Mesodermal cell (in vitro differentiated cells): ENCODE measurements around the gene PFDN1.

Source experiments
- H3K27ac ChIP-seq: 2 replicates; pipeline ENCODE4 v1.7.0; 2013; ENCODE audit warnings: mild to moderate bottlenecking, low read depth, low read length, moderate library complexity; ENCODE audit not compliant: severe bottlenecking
- H3K36me3 ChIP-seq: 2 replicates; pipeline ENCODE4 v1.7.1; 2013; ENCODE audit warnings: mild to moderate bottlenecking, low read length, moderate library complexity; ENCODE audit not compliant: control insufficient read depth, insufficient read depth
- H3K4me1 ChIP-seq: one replicate; pipeline ENCODE4 v1.7.1; 2013; ENCODE audit warnings: mild to moderate bottlenecking, low read length; ENCODE audit not compliant: insufficient read depth, control insufficient read depth, poor library complexity, severe bottlenecking
- H3K4me3 ChIP-seq: 2 replicates; pipeline ENCODE4 v1.7.0; 2013; ENCODE audit warnings: low read length, control low read depth, mild to moderate bottlenecking; ENCODE audit not compliant: insufficient read depth, poor library complexity, severe bottlenecking; ENCODE audit errors: extremely low read depth
- H3K9me3 ChIP-seq: 2 replicates; pipeline ENCODE4 v1.7.1; 2013; ENCODE audit warnings: mild to moderate bottlenecking, low read length, moderate library complexity; ENCODE audit not compliant: control insufficient read depth
- WGBS, 2 experiments: methylation state at CpG; one replicate each; pipeline ENCODE4 v1.1.5; 2013; ENCODE audit warnings: missing lambda C conversion rate in 2 of 2; ENCODE audit not compliant: insufficient coverage in 2 of 2; 5-methylcytosine and 5-hydroxymethylcytosine counted together

Gene PFDN1

DNA sequence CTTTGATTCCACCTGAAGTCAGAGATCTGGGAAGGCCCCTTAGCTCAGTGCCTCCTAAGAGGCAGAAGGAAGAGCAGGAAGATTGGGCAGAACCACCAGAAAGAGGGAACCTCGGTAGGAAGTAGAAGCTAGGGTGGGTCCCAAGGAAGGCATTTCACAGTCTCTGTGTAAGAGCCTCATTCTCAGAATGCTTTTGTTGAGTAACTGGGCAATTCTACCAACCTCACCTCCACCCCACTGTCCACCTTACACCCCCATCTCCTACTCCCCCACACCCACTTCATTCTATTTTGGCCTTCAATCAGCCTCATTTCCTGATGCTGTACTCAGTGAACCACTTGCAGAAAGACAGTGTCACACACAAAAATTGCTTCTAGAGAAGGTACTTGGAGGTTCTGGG is 40.0 kb upstream of the PFDN1 start:
- no peak overlapping the region for H3K27ac ChIP-seq
- WGBS, 2 experiments, result 67% methylated on average over 1 of the region's 1 CpG; no CpG with 5 or more reads in 1 of the 2 experiments
- peaks cover 37% of the 10 kb centered on the region for H3K4me1 ChIP-seq
- H3K4me3 ChIP-seq, result no peak overlapping the region
- H3K36me3 ChIP-seq, result peaks cover 38% of the 10 kb centered on the region
- no peaks in the 10 kb centered on the region for H3K9me3 ChIP-seq

- Histone ChIP-seq H3K27ac (no peak overlapping the region), H3K9me3 (no peaks in the 10 kb centered on the region), H3K4me1 (peaks cover 38% of the 10 kb centered on the region), H3K36me3 (peaks cover 44% of the 10 kb centered on the region), H3K4me3 (no peak overlapping the region)
- 78 to 100% methylated on average over 1 to 2 of the region's 6 CpGs for WGBS, 2 experiments
Measured at GRCh38 chr5:140342287-140342686, 39.4 kb upstream of the PFDN1 start.

GRCh38 chr5:140341591-140341990 is 38.7 kb upstream of the PFDN1 start:
- WGBS, 2 experiments, result 100% methylated on average over 2 of the region's 5 CpGs
- Histone ChIP-seq H3K36me3 (peaks cover 50% of the 10 kb centered on the region), H3K9me3 (no peaks in the 10 kb centered on the region), H3K4me1 (peaks cover 38% of the 10 kb centered on the region), H3K4me3 (no peak overlapping the region), H3K27ac (no peak overlapping the region)

GRCh38 chr5:140340605-140341121 is 37.8 kb upstream of the PFDN1 start:
- peaks cover 59% of the 10 kb centered on the region for H3K36me3 ChIP-seq
- H3K9me3 ChIP-seq, result no peaks in the 10 kb centered on the region
- peaks cover 38% of the 10 kb centered on the region for H3K4me1 ChIP-seq
- no peak overlapping the region for H3K27ac ChIP-seq
- no peak overlapping the region for H3K4me3 ChIP-seq

DNA sequence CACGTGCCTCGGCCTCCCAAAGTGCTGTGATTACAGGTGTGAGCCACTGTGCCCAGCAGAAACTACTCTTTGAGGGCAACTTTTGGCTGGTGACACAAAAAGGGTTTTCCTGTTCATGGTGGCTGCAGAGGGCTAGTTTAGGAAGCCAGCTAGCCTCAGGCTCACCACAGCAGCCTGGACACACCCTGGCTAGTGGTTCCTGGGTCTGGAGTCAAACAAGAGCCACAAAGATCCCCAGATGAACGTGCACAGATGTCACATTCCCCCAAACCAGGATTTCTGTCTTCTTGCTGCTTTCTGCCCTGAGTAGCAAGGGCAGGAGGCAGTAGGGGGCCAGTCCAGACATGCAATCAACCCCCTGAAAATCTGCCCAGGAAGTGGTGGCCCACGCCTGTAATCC is 36.7 kb upstream of the PFDN1 start:
- Histone ChIP-seq H3K27ac (no peak overlapping the region), H3K4me3 (no peak overlapping the region), H3K4me1 (peaks cover 28% of the 10 kb centered on the region), H3K9me3 (no peaks in the 10 kb centered on the region), H3K36me3 (peaks cover 64% of the 10 kb centered on the region)
- WGBS, 2 experiments, result 83 to 93% methylated on average over 3 to 4 of the region's 4 CpGs

- Histone ChIP-seq H3K27ac (no peak overlapping the region), H3K4me1 (peaks cover 25% of the 10 kb centered on the region), H3K4me3 (no peak overlapping the region), H3K36me3 (peaks cover 68% of the 10 kb centered on the region), H3K9me3 (no peaks in the 10 kb centered on the region)
- WGBS, 2 experiments, result 100% methylated on average over 1 of the region's 2 CpGs
Measured at GRCh38 chr5:140338908-140339307, 36.0 kb upstream of the PFDN1 start.

DNA sequence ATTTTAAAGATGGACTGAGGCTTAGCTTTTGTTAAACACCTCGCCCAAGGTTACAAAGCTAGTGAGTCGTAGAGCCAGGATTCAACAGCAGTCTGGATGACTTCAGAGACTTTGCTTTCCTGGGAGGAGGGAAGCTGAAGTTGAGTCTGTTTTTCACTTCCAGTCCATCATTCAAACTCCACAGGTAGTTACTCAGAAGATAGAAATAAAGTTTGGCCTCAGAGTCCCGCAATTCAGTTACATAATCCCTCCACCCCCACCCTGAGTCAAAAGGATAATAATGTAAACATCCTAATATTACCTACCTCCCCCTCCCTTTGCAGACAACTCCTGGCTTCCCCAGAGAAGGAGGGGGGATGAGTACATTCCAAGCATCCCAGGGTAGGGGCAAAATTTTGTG is 35.4 kb upstream of the PFDN1 start:
- Histone ChIP-seq H3K27ac (no peak overlapping the region), H3K4me3 (no peak overlapping the region), H3K36me3 (peaks cover 73% of the 10 kb centered on the region), H3K4me1 (peaks cover 25% of the 10 kb centered on the region), H3K9me3 (no peaks in the 10 kb centered on the region)
- WGBS, 2 experiments, result 83 to 90% methylated on average over 2 of the region's 3 CpGs

DNA sequence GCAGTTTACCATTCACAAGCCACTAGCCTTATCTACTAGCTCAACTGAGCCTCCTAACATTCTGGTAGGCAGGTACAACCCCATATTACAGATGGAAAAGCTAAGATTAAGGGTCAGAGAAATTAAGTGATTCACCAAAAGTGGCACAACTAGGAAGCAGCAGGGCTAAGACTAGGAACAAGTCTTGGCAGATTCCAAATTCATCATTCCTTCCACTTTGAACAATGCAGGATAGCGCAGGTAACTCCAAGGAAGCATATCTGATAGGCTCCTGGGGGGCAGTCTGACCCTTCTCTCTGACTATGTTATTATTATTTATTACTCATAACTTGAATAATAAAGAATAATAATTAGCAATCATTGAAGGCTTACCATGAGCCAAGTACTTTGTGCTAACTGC is 35.0 kb upstream of the PFDN1 start:
- Histone ChIP-seq H3K27ac (no peak overlapping the region), H3K36me3 (peaks cover 78% of the 10 kb centered on the region), H3K9me3 (no peaks in the 10 kb centered on the region), H3K4me3 (no peak overlapping the region), H3K4me1 (peaks cover 22% of the 10 kb centered on the region)
- WGBS, 2 experiments, result 100% methylated on average over 1 of the region's 1 CpG; no CpG with 5 or more reads in 1 of the 2 experiments

- peaks cover 12% of the 10 kb centered on the region for H3K4me1 ChIP-seq
- no peak overlapping the region for H3K27ac ChIP-seq
- no peak overlapping the region for H3K4me3 ChIP-seq
- H3K36me3 ChIP-seq, result peaks cover 69% of the 10 kb centered on the region
- H3K9me3 ChIP-seq, result no peaks in the 10 kb centered on the region
- 79 to 96% methylated on average over 2 to 3 of the region's 5 CpGs for WGBS, 2 experiments
Measured at GRCh38 chr5:140336388-140336787, 33.5 kb upstream of the PFDN1 start.

- Histone ChIP-seq H3K36me3 (peaks cover 40% of the 10 kb centered on the region), H3K27ac (no peak overlapping the region), H3K4me1 (peaks cover 11% of the 10 kb centered on the region), H3K9me3 (no peaks in the 10 kb centered on the region), H3K4me3 (no peak overlapping the region)
- WGBS, 2 experiments, result 69 to 100% methylated on average over 1 of the region's 1 CpG
Measured at GRCh38 chr5:140331638-140332037, 28.7 kb upstream of the PFDN1 start.

GRCh38 chr5:140329739-140330481 is 27.0 kb upstream of the PFDN1 start:
- Histone ChIP-seq H3K27ac (peak overlapping the region; percentile 70), H3K9me3 (no peaks in the 10 kb centered on the region), H3K4me1 (peaks cover 14% of the 10 kb centered on the region), H3K36me3 (peaks cover 26% of the 10 kb centered on the region), H3K4me3 (no peak overlapping the region)
- 57 to 66% methylated on average over 1 to 3 of the region's 5 CpGs for WGBS, 2 experiments
